OCI-LY3 (cell line): ENCODE data around the gene PYGM.

ENCODE experiments used
- CTCF ChIP-seq: fragments of 200-600, 300-600 bp; sonication (generic); IDR thresholded peaks from 2 replicates; pipeline ENCODE4 v1.5.1; 2014; ENCODE audit warnings: antibody characterized with exemption, low read length, low read depth
- EZH2phosphoT487 ChIP-seq: fragments of 200-600 bp; shearing (Covaris generic); IDR thresholded peaks from 2 replicates; pipeline ENCODE4 v1.6.1; 2018; ENCODE audit warnings: antibody characterized with exemption, mixed run types, low read depth

- TF ChIP-seq CTCF: no peak
- no peak for TF ChIP-seq EZH2phosphoT487
Observed at GRCh38 chr11:64802370-64803157, 42.8 kb upstream of the PYGM start.
